ENCODE results near the gene DEPDC5.

The DEPDC5 gene

DNA sequence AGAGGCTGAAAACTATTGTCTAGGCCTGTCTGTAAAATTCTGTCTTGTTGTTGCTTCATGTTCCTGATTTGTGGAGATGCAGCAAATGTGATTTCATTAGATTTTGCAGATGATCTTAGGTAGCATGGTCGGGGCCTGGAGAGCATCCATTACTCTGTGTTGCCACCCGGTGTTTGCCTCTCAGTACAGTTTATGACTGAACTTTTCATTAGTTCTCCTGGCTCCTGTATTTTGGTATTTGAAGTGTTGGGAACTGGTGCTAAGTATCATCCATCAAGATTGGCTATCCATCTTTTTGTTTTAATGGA lies 198.2 kb downstream of the DEPDC5 start:
- TF ChIP-seq, protein P1, sequence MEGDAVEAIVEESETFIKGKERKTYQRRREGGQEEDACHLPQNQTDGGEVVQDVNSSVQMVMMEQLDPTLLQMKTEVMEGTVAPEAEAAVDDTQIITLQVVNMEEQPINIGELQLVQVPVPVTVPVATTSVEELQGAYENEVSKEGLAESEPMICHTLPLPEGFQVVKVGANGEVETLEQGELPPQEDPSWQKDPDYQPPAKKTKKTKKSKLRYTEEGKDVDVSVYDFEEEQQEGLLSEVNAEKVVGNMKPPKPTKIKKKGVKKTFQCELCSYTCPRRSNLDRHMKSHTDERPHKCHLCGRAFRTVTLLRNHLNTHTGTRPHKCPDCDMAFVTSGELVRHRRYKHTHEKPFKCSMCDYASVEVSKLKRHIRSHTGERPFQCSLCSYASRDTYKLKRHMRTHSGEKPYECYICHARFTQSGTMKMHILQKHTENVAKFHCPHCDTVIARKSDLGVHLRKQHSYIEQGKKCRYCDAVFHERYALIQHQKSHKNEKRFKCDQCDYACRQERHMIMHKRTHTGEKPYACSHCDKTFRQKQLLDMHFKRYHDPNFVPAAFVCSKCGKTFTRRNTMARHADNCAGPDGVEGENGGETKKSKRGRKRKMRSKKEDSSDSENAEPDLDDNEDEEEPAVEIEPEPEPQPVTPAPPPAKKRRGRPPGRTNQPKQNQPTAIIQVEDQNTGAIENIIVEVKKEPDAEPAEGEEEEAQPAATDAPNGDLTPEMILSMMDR (IDR thresholded peaks at IDR 0.05; ENCODE audit: control extremely low read depth, extremely low read depth, low read depth, missing control alignments) = no peak
- ChIA-PET POLR2A (no interaction called here), CTCF (interaction anchor here (1.2 to 1.5 kb wide), 2 partner anchors 10 to 18 kb away, joined by 6 to 10 read pairs; no protein-coding TSS in a partner anchor)
- DNase-seq (ENCODE audit: extremely low spot score) = no peak

DNA sequence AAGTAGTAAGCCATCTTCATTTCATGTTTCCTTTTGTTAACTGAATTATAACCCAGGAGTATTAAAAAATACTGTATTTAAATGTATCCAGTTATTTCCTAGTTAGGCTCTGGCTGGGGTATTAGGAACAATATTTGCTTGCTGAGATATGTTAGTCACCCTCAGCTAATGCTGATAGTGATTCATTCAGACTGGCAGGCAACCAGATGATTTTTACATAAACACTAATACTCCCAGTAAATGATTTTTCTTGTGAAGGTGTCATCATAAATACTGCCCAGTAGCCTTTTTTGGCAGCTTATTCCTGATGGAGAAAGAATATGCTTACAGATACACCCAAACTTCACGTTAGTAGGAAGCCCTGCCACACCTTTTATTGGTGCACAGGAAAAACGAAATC lies 198.7 kb downstream of the DEPDC5 start:
- POLR2A ChIA-PET = no interaction called here
- CTCF ChIA-PET = interaction anchor here (1.2 to 1.6 kb wide), 3 partner anchors 10 to 287 kb away, joined by 3 to 10 read pairs (median 6); no protein-coding TSS in a partner anchor
- DNase-seq (ENCODE audit: extremely low spot score) = no peak
- TF ChIP-seq, protein P1 (IDR thresholded peaks at IDR 0.05; ENCODE audit: control extremely low read depth, extremely low read depth, low read depth, missing control alignments) = no peak

DNA sequence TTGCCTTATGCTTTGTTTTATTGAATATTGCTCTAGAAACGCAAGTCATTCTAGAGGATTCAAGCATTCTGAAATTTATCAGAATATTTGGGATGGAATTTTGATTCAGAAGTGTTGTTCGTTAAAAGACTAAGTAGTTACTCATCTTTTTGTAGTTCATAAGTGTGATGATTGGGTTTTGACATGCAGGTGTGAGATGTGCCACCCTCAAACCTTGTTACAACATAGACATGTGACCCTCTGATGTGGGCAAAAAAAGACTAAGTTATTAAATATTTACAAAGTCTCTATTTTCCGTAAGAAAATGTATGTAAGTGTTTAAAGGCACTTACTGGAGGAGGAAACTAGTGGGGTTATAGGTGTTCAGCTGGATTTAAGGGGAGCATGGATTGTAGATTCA lies 199.4 kb downstream of the DEPDC5 start:
- DNase-seq (ENCODE audit: extremely low spot score) = no peak
- ChIA-PET POLR2A (no interaction called here), CTCF (interaction anchor here (1.2 to 1.6 kb wide), 3 partner anchors 9 to 288 kb away, joined by 3 to 10 read pairs (median 6); no protein-coding TSS in a partner anchor)
- TF ChIP-seq, protein P1 (IDR thresholded peaks at IDR 0.05; ENCODE audit: control extremely low read depth, extremely low read depth, low read depth, missing control alignments) = no peak

DNA sequence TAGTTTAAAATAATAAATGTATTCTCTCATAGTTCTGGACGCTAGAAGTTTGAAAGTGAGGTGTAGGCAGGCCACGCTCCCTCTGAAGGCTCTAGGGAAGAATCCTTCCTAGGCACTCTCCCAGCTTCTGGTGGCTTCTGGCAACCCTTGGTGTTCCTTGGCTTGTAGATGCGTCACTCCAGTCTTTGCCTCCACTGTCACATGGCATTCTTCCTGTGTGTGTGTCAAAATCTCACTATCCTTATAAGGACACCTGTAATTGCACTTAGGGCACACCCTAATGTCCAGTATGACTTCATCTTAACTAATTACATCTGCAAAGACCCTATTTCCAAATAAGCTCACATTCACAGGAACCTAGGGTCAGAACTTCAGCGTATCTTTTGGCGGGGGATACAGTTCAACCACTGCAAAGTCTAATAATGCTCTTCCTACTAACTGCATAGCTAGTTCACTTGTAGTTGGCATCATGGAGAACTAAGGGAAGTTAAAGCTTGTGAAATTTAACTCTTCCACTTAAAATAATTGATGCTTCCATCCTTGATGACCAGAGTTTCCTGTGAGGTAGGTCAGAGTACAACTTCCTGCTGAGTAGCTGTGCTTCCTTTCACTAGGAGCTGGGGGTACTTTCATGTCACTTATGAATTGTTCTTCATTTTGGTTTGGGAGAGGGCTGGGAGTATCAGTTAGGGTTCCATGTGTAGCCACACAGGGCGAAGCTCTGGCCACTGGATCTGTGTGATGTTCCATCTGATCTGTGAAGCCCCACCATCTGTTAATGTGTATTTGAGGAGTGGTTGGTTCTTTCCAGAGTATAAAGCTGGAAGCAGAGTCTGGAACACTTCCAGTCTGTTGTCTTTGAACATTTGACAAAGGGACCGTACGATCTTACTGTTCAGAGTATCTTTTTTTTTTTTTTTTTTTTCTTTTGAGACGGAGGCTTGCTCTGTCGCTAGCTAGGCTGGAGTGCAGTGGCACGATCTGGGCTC lies 201.0 kb downstream of the DEPDC5 start:
- no peak for DNase-seq (ENCODE audit: extremely low spot score)
- POLR2A ChIA-PET = no interaction called here

DNA sequence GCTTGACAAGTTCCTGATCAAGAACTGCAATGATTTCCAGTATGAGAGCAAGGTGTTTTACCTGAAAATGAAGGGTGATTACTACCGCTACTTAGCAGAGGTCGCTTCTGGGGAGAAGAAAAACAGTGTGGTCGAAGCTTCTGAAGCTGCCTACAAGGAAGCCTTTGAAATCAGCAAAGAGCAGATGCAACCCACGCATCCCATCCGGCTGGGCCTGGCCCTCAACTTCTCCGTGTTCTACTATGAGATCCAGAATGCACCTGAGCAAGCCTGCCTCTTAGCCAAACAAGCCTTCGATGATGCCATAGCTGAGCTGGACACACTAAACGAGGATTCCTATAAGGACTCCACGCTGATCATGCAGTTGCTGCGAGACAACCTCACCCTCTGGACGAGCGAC lies 202.5 kb downstream of the DEPDC5 start:
- TF ChIP-seq, protein P1 (IDR thresholded peaks at IDR 0.05; ENCODE audit: control extremely low read depth, extremely low read depth, low read depth, missing control alignments) = no peak
- DNase-seq (ENCODE audit: extremely low spot score) = no peak
- ChIA-PET CTCF (interaction anchor here (1.1 to 9.3 kb wide), 3 partner anchors 9 to 291 kb away, joined by 6 to 62 read pairs (median 15); no protein-coding TSS in a partner anchor), POLR2A (interaction anchor here (1.0 kb wide), 1 partner anchor 11 kb away, joined by 3 read pairs; no protein-coding TSS in a partner anchor)

More for the DNA sequence above, 201.0 kb downstream of the DEPDC5 start:
- TF ChIP-seq, protein P1 (IDR thresholded peaks at IDR 0.05; ENCODE audit: control extremely low read depth, extremely low read depth, low read depth, missing control alignments) = no peak
- CTCF ChIA-PET = interaction anchor here (1.0 to 9.3 kb wide), 5 partner anchors 8 to 293 kb away, joined by 3 to 62 read pairs (median 4); partner anchors contain the start of gene PISD
